GM21390 (cell line): ENCODE data around the gene MGAT5.
A peak's percentile ranks its signal among the peaks of the same experiment; 100 is the strongest.
"Not testable (repeated sequence)": the region's sequence is repeated elsewhere in the genome, so short reads cannot be mapped to it uniquely, and the experiment has no call there.

Source experiments
- ATAC-seq: cut with Tn5 transposase; IDR thresholded peaks from one replicate; pipeline ENCODE4 v1.9.1; 2021; ENCODE audit not compliant: unreplicated experiment

Gene MGAT5

GRCh38 chr2:134276381-134277172, 22.7 kb downstream of the MGAT5 start:
- no peak for ATAC-seq

- ATAC-seq: no peak
These were observed 23.4 kb downstream of the MGAT5 start for GRCh38 chr2:134277223-134277622.

GRCh38 chr2:134278553-134278952, 24.7 kb downstream of the MGAT5 start:
- ATAC-seq: no peak

GRCh38 chr2:134279417-134279816, 25.5 kb downstream of the MGAT5 start:
- no peak for ATAC-seq

- ATAC-seq: no peak
These were observed 26.4 kb downstream of the MGAT5 start for GRCh38 chr2:134280231-134280630.

GRCh38 chr2:134280726-134281125, 26.9 kb downstream of the MGAT5 start:
- no peak for ATAC-seq

- ATAC-seq: no peak
These were observed 28.0 kb downstream of the MGAT5 start for GRCh38 chr2:134281815-134282419.

GRCh38 chr2:134282629-134283400, 28.9 kb downstream of the MGAT5 start:
- ATAC-seq: peak; percentile 90

- ATAC-seq: no peak
These were observed 29.8 kb downstream of the MGAT5 start for GRCh38 chr2:134283661-134284060.

GRCh38 chr2:134284119-134284670, 30.3 kb downstream of the MGAT5 start:
- no peak for ATAC-seq

GRCh38 chr2:134287323-134287722, 33.5 kb downstream of the MGAT5 start:
- ATAC-seq: peak; percentile 38

- no peak for ATAC-seq
These were observed 34.9 kb downstream of the MGAT5 start for GRCh38 chr2:134288814-134289213.

GRCh38 chr2:134289225-134289624, 35.4 kb downstream of the MGAT5 start:
- ATAC-seq: no peak

- ATAC-seq: peak; percentile 48
These were observed 36.5 kb downstream of the MGAT5 start for GRCh38 chr2:134290358-134290757.

- ATAC-seq: no peak
These were observed 38.6 kb downstream of the MGAT5 start for GRCh38 chr2:134292514-134292913.

- no peak for ATAC-seq
These were observed 40.1 kb downstream of the MGAT5 start for GRCh38 chr2:134293719-134294537.

GRCh38 chr2:134294598-134294997, 40.7 kb downstream of the MGAT5 start:
- ATAC-seq: not testable (repeated sequence)

- ATAC-seq: no peak
These were observed 41.6 kb downstream of the MGAT5 start for GRCh38 chr2:134295441-134295840.

GRCh38 chr2:134296301-134296700, 42.4 kb downstream of the MGAT5 start:
- no peak for ATAC-seq

GRCh38 chr2:134299334-134299733, 45.5 kb downstream of the MGAT5 start:
- ATAC-seq: no peak

- no peak for ATAC-seq
These were observed 46.7 kb downstream of the MGAT5 start for GRCh38 chr2:134300585-134300984.
